Pulmonary artery endothelial cell (primary cell): ENCODE measurements around the gene ARL9. TPM values are rescaled to one million over a fixed set of nuclear protein-coding genes. Genes with fewer than 3 reads are reported as not detected.
"Not testable (repeated sequence)": the region's sequence is repeated elsewhere in the genome, so short reads cannot be mapped to it uniquely, and the experiment has no call there.

Source experiments
- DNase-seq: peaks from one replicate; pipeline ENCODE4 v3.0.0-alpha.2; 2011; ENCODE audit warnings: low read depth, low spot score
- total RNA-seq: library from RNA; depleted of rRNA; stranded (reverse); fragments of >200 nt; gene quantifications from 2 replicates; pipeline ENCODE4 v1.2.3, GENCODE V29; 2014

The ARL9 gene
- total RNA-seq, result 0.07 TPM in 2 replicates

DNA sequence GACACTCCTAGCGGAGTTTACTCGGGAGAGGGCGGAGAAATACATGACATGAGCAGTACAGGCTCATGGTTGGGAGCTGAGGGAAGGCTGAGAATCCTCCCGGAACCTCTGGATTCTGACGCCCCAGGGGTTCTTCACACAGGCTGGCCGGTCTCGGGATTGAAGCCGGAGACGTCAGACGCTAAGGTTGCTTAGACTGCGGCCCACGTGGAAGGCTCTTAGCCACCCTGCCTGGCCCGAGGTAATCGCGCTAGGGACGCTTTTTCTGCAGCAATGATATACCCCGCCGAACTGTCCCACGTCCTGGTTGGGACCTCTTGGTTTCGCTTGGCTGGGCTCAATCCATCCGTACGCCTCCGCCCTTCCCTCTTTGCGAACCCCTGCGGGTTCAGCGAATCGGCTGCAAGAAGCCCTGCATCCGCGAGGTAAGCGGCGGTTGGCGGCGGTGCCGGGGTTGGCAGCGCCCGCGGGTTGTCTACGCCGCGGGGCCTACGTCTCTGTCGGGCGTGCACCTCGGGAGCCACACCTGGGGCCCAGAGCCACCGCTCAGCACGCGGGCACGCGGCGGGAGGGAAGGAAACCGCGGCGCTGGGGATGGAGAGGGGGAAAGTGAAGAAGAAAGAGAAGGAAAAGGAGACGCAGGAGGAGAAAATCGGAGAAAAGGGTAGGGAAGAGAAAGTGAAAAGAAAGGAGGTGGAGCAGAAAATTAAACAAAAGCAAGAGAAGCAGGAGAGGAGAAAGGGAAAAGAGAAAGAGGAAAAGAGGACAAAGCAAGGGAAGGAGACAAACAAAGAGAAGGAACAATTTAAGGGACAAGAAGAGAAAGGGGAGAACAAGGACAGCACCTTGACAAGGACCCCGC is at the start of gene ARL9:
Gene ARL9 (plus strand): TSS at position 523 of the 862 bp plus-strand sequence. CDS start 72 bp downstream, at position 595.
- no peak for DNase-seq

DNA sequence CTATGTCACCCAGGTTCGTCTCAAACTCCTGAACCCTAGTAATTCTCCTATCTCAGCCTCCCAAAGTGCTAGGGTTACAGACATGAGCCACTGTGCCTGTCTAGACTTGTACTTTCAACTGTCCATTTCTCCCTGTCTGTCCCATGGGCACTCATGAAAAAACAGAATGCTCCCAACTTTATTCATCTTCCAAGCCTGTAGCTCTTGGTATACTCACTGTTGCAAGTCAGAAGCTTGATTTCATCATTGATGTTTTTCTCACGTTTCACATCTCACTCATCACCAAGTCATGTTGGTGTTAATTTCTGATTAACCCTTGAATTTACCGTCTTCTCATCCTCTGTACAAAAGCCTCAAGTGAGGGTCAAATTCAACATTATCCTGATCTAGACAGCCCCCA is 45.5 kb upstream of the ARL9 start:
- DNase-seq, result no peak

DNA sequence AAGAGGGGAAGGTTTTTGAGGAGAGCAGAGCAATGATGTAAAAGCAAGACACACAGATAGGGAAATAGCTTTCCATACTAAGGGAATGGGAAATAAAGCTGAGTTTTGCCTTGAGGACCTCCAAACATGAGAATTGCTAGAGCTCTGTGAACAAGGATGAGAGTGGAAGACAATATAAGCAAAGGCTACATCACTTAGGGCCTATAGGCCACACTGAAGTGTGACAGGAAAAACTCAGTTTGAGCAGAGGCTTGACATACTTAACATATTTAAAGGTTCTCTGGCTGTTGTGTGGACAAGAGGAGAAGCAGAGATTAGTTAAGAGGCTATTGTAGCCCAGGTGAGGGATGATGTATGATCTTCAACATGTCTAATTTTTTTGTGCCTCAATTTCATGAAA is 43.4 kb upstream of the ARL9 start:
- no peak for DNase-seq

GRCh38 chr4:56463711-56464110 is 41.9 kb upstream of the ARL9 start:
- DNase-seq, result no peak

DNA sequence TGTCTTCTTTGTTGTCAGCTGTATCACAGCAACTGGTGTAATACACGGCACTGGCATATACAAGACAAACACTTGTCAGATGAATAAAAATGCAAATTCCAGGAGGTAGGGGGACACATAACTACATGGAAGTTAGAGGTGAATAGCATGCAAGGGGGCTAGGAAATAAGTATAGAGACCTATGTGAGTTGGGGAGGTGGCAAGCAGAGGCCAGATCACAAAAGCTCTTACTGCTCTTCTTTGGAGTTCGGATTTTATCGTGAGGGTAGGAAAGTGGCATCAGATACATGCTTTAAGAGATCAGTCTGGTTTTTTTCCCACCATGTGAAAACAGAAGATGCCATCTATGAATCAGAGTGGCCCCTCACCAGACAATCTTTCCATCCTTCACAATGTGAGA is 41.0 kb upstream of the ARL9 start:
- no peak for DNase-seq

DNA sequence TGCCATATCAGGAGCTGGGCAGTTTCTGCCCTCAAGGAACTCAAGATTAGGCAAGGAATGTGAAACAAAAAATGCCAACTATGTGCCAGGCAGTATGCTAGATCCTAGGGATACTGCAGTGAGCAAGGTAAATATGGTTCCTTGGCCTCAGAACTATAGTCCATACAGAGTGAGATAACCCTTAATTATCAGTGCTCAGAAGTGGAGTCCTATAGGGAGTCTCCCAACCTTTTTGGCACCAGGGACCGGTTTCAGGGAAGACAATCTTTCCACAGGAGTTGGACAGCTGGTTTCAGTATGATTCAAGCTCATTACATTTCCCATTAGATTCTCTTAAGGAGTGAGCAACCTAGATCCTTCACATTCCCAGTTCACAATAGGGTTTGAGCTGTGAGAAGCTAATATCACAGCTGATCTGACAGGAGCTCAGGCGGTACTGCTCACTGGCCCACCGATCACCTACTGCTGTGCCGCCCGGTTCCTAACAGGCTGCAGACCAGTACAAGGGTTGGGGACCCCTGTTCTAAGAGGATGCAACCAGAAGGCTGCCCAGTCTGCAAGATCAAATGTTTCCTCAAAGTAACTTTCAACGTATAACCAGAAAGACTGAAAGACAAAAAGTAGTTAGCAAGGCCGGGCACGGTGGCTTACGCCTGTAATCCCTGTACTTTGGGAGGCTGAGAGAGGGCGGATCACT is 39.8 kb upstream of the ARL9 start:
- no peak for DNase-seq

DNA sequence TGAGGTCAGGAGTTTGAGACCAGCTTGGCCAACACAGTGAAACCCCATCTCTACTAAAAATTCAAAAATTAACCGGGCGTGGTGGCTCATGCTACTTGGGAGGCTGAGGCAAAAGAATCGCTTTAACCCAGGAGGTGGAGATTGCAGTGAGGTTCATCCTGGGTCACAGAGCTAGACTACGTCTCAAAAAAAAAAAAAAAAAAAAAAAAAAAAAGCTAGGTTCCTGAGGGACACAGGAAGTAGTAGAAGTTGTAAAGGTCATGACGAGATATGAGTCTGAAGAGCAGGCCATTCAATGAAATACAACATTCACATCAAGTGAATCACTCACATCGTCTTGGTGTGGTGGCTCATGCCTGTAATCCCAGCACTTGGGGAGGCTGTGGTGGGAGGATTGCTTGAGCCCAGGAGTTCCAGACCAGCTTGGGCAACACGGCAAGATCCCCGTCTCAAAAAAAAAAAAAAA is 39.3 kb upstream of the ARL9 start:
- DNase-seq, result not testable (repeated sequence)

DNA sequence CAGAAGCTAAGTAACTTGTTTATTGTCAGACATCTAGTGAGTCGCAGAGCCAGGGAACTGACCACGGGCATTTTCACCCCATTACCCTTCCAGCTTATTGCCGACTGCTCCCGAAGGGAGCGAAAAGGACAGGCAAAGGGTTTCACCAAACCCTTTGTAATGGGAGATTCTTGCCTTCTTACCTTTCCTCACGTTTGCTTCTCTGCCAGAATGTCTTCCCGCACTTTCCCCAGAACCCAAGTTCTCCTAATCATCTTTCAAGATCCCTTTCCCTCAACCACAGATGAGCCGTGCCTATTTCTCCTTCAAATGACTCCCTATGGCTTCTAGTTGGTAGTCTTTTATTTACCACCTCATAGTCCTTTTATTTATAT is 38.7 kb upstream of the ARL9 start:
- no peak for DNase-seq

DNA sequence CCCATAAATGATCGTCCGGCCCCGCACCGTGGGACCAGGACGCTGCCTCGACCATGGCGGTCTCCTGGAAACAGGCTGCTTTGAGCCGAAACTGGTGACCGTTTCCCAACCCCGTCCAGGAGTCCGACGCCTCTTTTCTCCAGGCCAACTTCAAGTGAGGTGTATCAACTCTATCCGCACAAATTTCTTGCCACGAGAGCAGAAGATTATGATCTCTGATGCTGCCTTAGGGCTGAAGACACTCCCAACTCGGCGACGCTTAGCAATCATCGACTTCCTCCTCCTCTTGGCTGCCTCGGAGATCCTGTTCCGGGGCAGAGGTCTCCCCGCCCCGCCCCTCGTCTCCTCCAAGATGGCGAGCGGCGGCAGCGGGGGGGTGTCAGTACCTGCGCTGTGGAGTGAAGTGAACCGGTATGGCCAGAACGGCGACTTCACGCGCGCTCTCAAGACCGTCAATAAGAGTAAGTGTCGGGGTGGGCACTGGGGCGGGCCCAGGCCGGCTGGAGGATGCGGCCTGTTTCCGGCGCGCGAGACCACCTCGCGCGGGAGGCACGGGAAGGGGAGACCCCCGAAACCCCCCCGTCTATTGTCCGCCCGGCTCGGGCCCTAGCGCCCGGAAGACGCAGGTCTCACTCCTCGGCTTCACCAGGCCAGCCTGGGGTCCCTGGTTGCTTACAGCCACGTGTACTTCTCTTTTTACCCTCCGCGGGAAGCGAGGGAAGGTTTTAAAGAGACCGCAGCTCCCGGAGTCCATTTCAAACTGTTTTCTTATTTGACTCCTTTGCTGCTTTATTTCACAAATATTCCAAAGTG is 38.1 kb upstream of the ARL9 start, which contains the start of gene SRP72:
Gene SRP72 (plus strand): TSS at position 334 of the 813 bp plus-strand sequence. CDS start 19 bp downstream, at position 353.
- DNase-seq, result peak; percentile 76

- DNase-seq, result no peak
These were observed 37.5 kb upstream of the ARL9 start for GRCh38 chr4:56468097-56468422.

DNA sequence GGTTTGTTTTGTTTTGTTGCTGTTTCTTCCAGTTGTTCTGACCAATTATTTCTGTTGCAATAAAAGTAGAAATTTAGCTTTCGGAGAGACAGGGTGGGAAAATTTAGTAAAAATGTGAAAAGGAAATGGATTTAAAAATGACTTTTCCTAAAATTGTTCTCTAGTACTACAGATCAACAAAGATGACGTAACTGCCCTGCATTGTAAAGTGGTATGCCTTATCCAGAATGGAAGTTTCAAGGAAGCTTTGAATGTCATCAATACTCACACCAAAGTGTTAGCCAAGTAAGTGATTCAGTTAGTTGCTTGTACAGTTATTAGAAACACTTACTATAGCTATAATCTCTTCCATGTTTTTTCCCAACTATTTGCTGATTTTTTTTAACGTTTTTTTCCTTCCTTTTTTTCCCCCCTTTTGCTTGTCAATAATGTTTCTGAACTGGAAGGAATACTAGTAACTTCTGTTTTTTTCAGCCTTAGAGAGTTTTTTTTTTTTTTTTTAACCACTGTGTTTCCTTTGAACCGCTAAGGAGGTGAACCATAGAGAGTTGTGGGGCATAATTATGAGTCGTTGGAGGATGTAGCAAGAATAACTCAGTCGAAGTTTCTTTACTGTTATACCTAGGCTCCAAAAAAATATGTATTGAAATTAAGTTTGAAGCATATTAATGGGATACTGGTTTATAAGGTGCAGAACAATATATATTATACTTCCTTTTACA is 35.9 kb upstream of the ARL9 start:
- DNase-seq, result peak; percentile 36

GRCh38 chr4:56475917-56476316 is 29.7 kb upstream of the ARL9 start:
- DNase-seq, result no peak

DNA sequence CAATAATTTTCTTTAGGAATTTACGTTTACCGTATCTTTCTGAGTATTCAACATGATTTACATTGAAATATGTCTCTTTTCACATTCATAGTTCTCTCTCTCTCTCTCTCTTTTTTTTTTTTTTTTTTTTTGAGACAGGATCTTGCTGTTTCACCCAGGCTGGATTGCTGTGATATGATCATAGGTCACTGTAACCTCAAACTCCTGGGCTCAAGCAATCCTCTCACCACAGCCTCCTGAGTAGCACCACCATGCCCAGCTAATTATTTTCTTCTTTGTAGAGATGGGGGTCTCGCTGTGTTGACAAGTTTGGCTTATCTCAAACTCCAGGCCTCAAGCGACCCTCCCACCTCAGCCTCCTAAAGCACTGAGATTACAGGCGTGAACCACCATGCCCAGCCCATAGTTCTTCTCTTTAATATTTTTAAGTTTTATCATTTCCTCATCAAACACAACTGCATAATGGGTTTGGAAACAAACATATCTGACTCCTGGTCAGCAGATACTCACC is 28.3 kb upstream of the ARL9 start:
- no peak for DNase-seq

GRCh38 chr4:56480691-56481090 is 24.9 kb upstream of the ARL9 start:
- no peak for DNase-seq

DNA sequence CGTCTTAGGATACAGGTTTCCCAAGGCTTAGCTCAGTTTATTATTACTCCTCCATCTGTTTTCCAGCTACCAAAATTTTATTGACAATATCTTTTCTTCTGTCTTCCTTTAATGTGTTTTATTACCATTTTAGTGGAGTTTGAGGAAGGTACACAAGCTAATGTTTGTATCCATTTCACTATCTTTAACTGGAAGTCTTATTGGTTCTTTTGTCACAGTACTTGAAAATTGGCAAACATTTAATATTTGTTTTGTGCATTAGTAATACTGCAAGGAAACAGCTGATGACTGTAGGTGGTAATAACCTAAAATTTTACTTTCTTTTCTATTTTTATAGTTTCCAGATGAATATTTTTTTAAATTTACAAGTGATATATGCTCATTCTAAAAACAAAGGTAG is 9.3 kb upstream of the ARL9 start:
- DNase-seq, result no peak

DNA sequence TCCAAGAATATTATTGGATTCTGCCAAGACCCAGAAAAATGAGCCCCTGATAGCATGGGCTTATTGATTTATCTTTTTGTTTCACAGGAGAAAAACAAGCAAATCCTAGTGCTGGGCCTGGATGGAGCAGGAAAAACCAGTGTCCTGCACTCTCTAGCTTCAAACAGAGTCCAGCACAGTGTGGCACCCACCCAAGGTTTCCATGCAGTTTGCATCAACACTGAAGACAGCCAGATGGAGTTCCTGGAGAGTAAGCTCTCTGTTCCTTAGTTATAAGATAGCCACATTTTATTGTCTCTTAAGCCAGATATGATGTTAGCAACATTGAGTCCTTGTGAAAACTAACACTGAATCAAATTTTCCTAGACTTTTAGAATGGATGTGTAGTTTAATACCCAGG is 5.5 kb downstream of the ARL9 start:
- DNase-seq, result no peak

DNA sequence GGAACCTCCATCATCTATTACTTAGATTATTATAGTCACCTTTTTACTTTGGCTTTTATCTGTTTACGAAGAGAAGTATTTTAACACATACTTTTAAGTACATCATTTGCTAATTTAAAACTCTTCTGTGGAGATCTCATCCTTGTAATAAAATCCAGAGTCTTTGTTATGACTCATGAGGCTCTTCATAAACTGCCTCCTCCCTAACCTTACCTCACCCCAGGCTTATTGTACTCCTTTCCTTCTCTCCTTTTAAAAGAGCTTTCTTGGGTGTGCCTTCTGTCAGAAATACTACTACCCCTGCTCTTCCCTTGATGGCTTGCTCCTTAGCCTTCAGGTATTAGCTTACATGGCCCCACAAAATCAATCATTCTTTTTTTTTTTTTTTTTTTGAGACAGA is 6.6 kb downstream of the ARL9 start:
- no peak for DNase-seq

DNA sequence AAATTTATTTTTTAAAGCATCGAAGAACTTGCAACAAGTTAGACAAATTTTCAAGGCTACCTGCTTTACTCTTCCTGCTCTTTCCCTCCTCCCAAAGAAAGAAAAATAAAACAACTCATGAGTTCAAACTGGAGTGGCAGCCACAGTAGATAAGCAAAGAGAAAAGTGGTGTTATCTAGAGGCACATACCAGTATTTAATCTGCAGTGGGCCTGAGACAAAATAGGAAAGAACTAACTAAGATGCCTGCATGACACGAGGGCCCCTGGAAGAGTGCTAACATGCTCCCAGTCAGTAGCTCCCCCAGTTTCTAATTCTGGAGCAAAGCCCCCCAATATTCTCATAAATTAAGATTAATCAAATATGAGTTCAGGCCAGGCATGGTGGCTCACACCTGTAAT is 7.9 kb downstream of the ARL9 start:
- no peak for DNase-seq

- no peak for DNase-seq
These were observed 24.9 kb downstream of the ARL9 start for GRCh38 chr4:56530269-56531148.

GRCh38 chr4:56531149-56531770 is 25.7 kb downstream of the ARL9 start:
- DNase-seq, result no peak
